C4-2B (cell line): ENCODE results near the gene NTNG1.

Experiments used
- ZFX ChIP-seq: fragments of 450-650 bp; IDR thresholded peaks from 2 replicates; pipeline ENCODE4 v1.6.1; 2017
- TF ChIP-seq, protein P1 (sequence below): fragments of 450-650 bp; conservative IDR thresholded peaks from 2 replicates; pipeline ENCODE4 v1.5.1; 2017; ENCODE audit warnings: mild to moderate bottlenecking

GRCh38 chr1:107474877-107475612 lies 334.2 kb downstream of the NTNG1 start:
- TF ChIP-seq, protein P1, sequence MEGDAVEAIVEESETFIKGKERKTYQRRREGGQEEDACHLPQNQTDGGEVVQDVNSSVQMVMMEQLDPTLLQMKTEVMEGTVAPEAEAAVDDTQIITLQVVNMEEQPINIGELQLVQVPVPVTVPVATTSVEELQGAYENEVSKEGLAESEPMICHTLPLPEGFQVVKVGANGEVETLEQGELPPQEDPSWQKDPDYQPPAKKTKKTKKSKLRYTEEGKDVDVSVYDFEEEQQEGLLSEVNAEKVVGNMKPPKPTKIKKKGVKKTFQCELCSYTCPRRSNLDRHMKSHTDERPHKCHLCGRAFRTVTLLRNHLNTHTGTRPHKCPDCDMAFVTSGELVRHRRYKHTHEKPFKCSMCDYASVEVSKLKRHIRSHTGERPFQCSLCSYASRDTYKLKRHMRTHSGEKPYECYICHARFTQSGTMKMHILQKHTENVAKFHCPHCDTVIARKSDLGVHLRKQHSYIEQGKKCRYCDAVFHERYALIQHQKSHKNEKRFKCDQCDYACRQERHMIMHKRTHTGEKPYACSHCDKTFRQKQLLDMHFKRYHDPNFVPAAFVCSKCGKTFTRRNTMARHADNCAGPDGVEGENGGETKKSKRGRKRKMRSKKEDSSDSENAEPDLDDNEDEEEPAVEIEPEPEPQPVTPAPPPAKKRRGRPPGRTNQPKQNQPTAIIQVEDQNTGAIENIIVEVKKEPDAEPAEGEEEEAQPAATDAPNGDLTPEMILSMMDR = no peak
- no peak for TF ChIP-seq ZFX
